Fibroblast of lung (primary cell): ENCODE measurements around the gene TTC21B. TPM values are rescaled to one million over a fixed set of nuclear protein-coding genes. Genes with fewer than 3 reads are reported as not detected.

ENCODE experiments used
- DNase-seq, 2 donors: peaks; one replicate each; pipeline versions ENCODE4 v3.0.0 to v3.0.0-alpha.2; 2010; ENCODE audit warnings: low read depth in 2 of 2
- H2AFZ ChIP-seq: 2 replicates; pipeline ENCODE4 v1.5.1; 2012; ENCODE audit warnings: low read length, control low read depth, inconsistent platforms
- H3K27ac ChIP-seq: 2 replicates; pipeline ENCODE4 v1.5.1; 2011; ENCODE audit warnings: low read length, control low read depth; ENCODE audit not compliant: insufficient read depth
- H3K27me3 ChIP-seq: 2 replicates; pipeline ENCODE4 v1.5.1; 2011; ENCODE audit warnings: mild to moderate bottlenecking, low read length; ENCODE audit not compliant: control insufficient read depth, insufficient read depth
- H3K36me3 ChIP-seq: 2 replicates; pipeline ENCODE4 v1.5.1; 2011; ENCODE audit warnings: low read length; ENCODE audit not compliant: control insufficient read depth, insufficient read depth
- H3K4me1 ChIP-seq: 2 replicates; pipeline ENCODE4 v1.5.1; 2011; ENCODE audit warnings: low read length; ENCODE audit not compliant: control insufficient read depth, insufficient read depth; ENCODE audit errors: extremely low read depth
- H3K4me2 ChIP-seq: 2 replicates; pipeline ENCODE4 v1.5.1; 2011; ENCODE audit warnings: low read length, control low read depth; ENCODE audit not compliant: insufficient read depth; ENCODE audit errors: extremely low read depth
- H3K4me3 ChIP-seq, 4 experiments: fragments of 200-600 bp in 1 of 4; sonication (generic) in 1 of 4; replicated peaks in 1 of 4; 2 replicates each; pipeline ENCODE4 v1.5.1; 2011 to 2016; ENCODE audit warnings: low read length in 4 of 4, low read depth in 3 of 4, mild to moderate bottlenecking in 3 of 4, control low read depth in 2 of 4, inconsistent platforms in 1 of 4, mixed read lengths in 1 of 4; ENCODE audit not compliant: insufficient read depth in 1 of 4; ENCODE audit errors: control extremely low read depth in 1 of 4
- H3K79me2 ChIP-seq: 2 replicates; pipeline ENCODE4 v1.5.1; 2012; ENCODE audit warnings: mild to moderate bottlenecking, low read length, inconsistent platforms; ENCODE audit not compliant: control insufficient read depth, insufficient read depth
- H3K9ac ChIP-seq: 2 replicates; pipeline ENCODE4 v1.5.1; 2011; ENCODE audit warnings: mild to moderate bottlenecking, low read length, control low read depth; ENCODE audit not compliant: insufficient read depth
- H3K9me3 ChIP-seq: 2 replicates; pipeline ENCODE4 v1.5.1; 2012; ENCODE audit warnings: low read depth, low read length; ENCODE audit not compliant: control insufficient read depth, insufficient read depth
- H4K20me1 ChIP-seq: 2 replicates; pipeline ENCODE4 v1.5.1; 2011; ENCODE audit warnings: low read length; ENCODE audit not compliant: control insufficient read depth, insufficient read depth; ENCODE audit errors: extremely low read depth
- CTCF ChIP-seq, 2 donors: IDR thresholded peaks in 1 of 2; conservative IDR thresholded peaks in 1 of 2; 1 replicate in 1 of 2; 2 replicates in 1 of 2; pipeline ENCODE4 v1.5.1; 2011 to 2012; ENCODE audit warnings: low read length in 2 of 2, control low read depth in 1 of 2, inconsistent platforms in 1 of 2, low read depth in 1 of 2, mild to moderate bottlenecking in 1 of 2
- EZH2 ChIP-seq: IDR thresholded peaks from 2 replicates; pipeline ENCODE4 v1.5.1; 2012; ENCODE audit warnings: low read length, control low read depth, mild to moderate bottlenecking; ENCODE audit errors: missing control alignments
- polyA plus RNA-seq, 2 donors: library from polyadenylated mRNA; depleted of rRNA in 1 of 2; stranded (reverse) in 1 of 2; unstranded in 1 of 2; fragments of >200 nt; gene quantifications; 2 replicates each; pipeline ENCODE4 v1.2.1, GENCODE V29; 2011 to 2012; ENCODE audit warnings: missing spikeins in 1 of 2
- total RNA-seq: library from RNA; depleted of rRNA; stranded (reverse); fragments of >200 nt; gene quantifications from 2 replicates; pipeline ENCODE4 v1.2.1, GENCODE V29; 2014

The TTC21B gene
- total and polyA plus RNA-seq, 2 donors (not counting 1 experiment from before 2014, with no cell fraction given): 6.3 to 28.6 TPM

- no peak overlapping the region for H2AFZ ChIP-seq
- H4K20me1 ChIP-seq: no peaks in the 10 kb centered on the region
- no peak for DNase-seq
- H3K27me3 ChIP-seq: no peaks in the 10 kb centered on the region
- no peaks in the 10 kb centered on the region for H3K9me3 ChIP-seq
- H3K79me2 ChIP-seq: no peaks in the 10 kb centered on the region
- TF ChIP-seq CTCF (conservative IDR thresholded peaks at IDR 0.05 in 1 of 2, IDR thresholded peaks at IDR 0.05 in 1 of 2; ENCODE audit: low read depth in 1 of 2, low read length in 2 of 2) (no peak), EZH2 (no peak)
- no peak overlapping the region for H3K9ac ChIP-seq
- H3K27ac ChIP-seq: no peak overlapping the region
- H3K4me3 ChIP-seq: no peak overlapping the region
- H3K4me1 ChIP-seq: no peaks in the 10 kb centered on the region
- no peak overlapping the region for H3K4me2 ChIP-seq
- H3K36me3 ChIP-seq: no peaks in the 10 kb centered on the region
Observed at GRCh38 chr2:165909466-165909865, 44.1 kb downstream of the TTC21B start.

GRCh38 chr2:165905854-165906253 lies 47.7 kb downstream of the TTC21B start:
- Histone ChIP-seq H3K4me1 (peaks cover 2% of the 10 kb centered on the region), H4K20me1 (no peaks in the 10 kb centered on the region), H3K36me3 (no peaks in the 10 kb centered on the region), H3K4me2 (no peak overlapping the region), H3K27ac (no peak overlapping the region), H3K4me3 (no peak overlapping the region), H3K27me3 (no peaks in the 10 kb centered on the region), H3K9ac (no peak overlapping the region), H2AFZ (no peak overlapping the region), H3K79me2 (no peaks in the 10 kb centered on the region), H3K9me3 (no peaks in the 10 kb centered on the region)
- TF ChIP-seq CTCF (conservative IDR thresholded peaks at IDR 0.05 in 1 of 2, IDR thresholded peaks at IDR 0.05 in 1 of 2; ENCODE audit: low read depth in 1 of 2, low read length in 2 of 2): no peak
- DNase-seq: peak; percentile 52 to 63

- Histone ChIP-seq H3K9ac (no peak overlapping the region), H3K4me3 (no peak overlapping the region), H3K9me3 (no peaks in the 10 kb centered on the region), H3K27me3 (no peaks in the 10 kb centered on the region), H3K79me2 (no peaks in the 10 kb centered on the region), H3K27ac (no peak overlapping the region), H3K4me2 (no peak overlapping the region), H2AFZ (no peak overlapping the region), H3K36me3 (no peaks in the 10 kb centered on the region), H3K4me1 (peaks cover 2% of the 10 kb centered on the region), H4K20me1 (no peaks in the 10 kb centered on the region)
- TF ChIP-seq EZH2: no peak
- DNase-seq: no peak
Observed at GRCh38 chr2:165905269-165905668, 48.3 kb downstream of the TTC21B start.
